Keratinocyte (primary cell): Measurements from ENCODE around the gene HMGA1. TPM values are rescaled to one million over a fixed set of nuclear protein-coding genes. Genes with fewer than 3 reads are reported as not detected.

ENCODE experiments used
- DNase-seq: peaks from one replicate; pipeline ENCODE4 v3.0.0-alpha.2; 2011; ENCODE audit warnings: low read depth, missing footprints, low spot score
- FAIRE-seq: peaks from 2 replicates; lab custom pipeline; 2011; peaks lifted over from hg19 to GRCh38; lab: Jason Lieb, UNC
- H2AFZ ChIP-seq: 2 replicates; pipeline ENCODE4 v1.6.0; 2012; ENCODE audit warnings: low read length, control low read depth, inconsistent platforms; ENCODE audit not compliant: control insufficient read depth
- H3K27ac ChIP-seq: 2 replicates; pipeline ENCODE4 v1.5.1; 2011; ENCODE audit warnings: low read length; ENCODE audit not compliant: control insufficient read depth, insufficient read depth
- H3K27me3 ChIP-seq: 3 replicates; pipeline ENCODE4 v1.6.0; 2011; ENCODE audit warnings: low read length; ENCODE audit not compliant: control insufficient read depth, insufficient read depth; ENCODE audit errors: extremely low read depth
- H3K36me3 ChIP-seq, 2 experiments: 2 replicates in 1 of 2; 3 replicates in 1 of 2; pipeline ENCODE4 v1.5.1; 2011; ENCODE audit warnings: low read length in 2 of 2, mild to moderate bottlenecking in 1 of 2; ENCODE audit not compliant: control insufficient read depth in 2 of 2, insufficient read depth in 2 of 2; ENCODE audit errors: extremely low read depth in 1 of 2
- H3K4me1 ChIP-seq: 3 replicates; pipeline ENCODE4 v1.5.1; 2011; ENCODE audit warnings: low read length; ENCODE audit not compliant: control insufficient read depth, insufficient read depth; ENCODE audit errors: extremely low read depth
- H3K4me2 ChIP-seq: 3 replicates; pipeline ENCODE4 v1.6.0; 2011; ENCODE audit warnings: low read depth, low read length; ENCODE audit not compliant: control insufficient read depth, insufficient read depth; ENCODE audit errors: extremely low read depth
- H3K4me3 ChIP-seq, 3 experiments: fragments of 200-600 bp in 1 of 3; sonication (generic) in 1 of 3; 2 replicates in 2 of 3; 3 replicates in 1 of 3; pipeline ENCODE4 v1.5.1; 2011 to 2016; ENCODE audit warnings: low read length in 3 of 3, mild to moderate bottlenecking in 3 of 3, control low read depth in 2 of 3, inconsistent platforms in 1 of 3, low read depth in 1 of 3, mixed read lengths in 1 of 3, mixed run types in 1 of 3, moderate library complexity in 1 of 3; ENCODE audit not compliant: control insufficient read depth in 2 of 3, insufficient read depth in 2 of 3; ENCODE audit errors: extremely low read depth in 1 of 3
- H3K79me2 ChIP-seq: 2 replicates; pipeline ENCODE4 v1.6.0; 2012; ENCODE audit warnings: low read length; ENCODE audit not compliant: control insufficient read depth, insufficient read depth
- H3K9ac ChIP-seq: 3 replicates; pipeline ENCODE4 v1.6.0; 2011; ENCODE audit warnings: low read length; ENCODE audit not compliant: control insufficient read depth, insufficient read depth; ENCODE audit errors: extremely low read depth
- H3K9me1 ChIP-seq: 3 replicates; pipeline ENCODE4 v1.6.0; 2011; ENCODE audit warnings: low read length; ENCODE audit not compliant: control insufficient read depth, insufficient read depth; ENCODE audit errors: extremely low read depth
- H3K9me3 ChIP-seq: 2 replicates; pipeline ENCODE4 v1.5.1; 2012; ENCODE audit warnings: low read depth, low read length; ENCODE audit not compliant: control insufficient read depth
- H4K20me1 ChIP-seq: 3 replicates; pipeline ENCODE4 v1.6.0; 2011; ENCODE audit warnings: low read length; ENCODE audit not compliant: control insufficient read depth, insufficient read depth; ENCODE audit errors: extremely low read depth
- EZH2 ChIP-seq: IDR thresholded peaks from one replicate; pipeline ENCODE4 v1.6.1; 2012; ENCODE audit warnings: inconsistent platforms, mild to moderate bottlenecking, low read length, moderate library complexity
- dilution Hi-C: fragments of 300-500 bp; cut with MboI; formaldehyde crosslinking; loops from one replicate; pipeline ENCODE4 v1.7.0; 2020; ENCODE audit warnings: low sequenced_read_pairs; ENCODE audit not compliant: extremely low pct_ligation_motif_present
- polyA plus RNA-seq, 5 experiments: library from polyadenylated mRNA; depleted of rRNA in 3 of 5; stranded (reverse) in 3 of 5; stranded (forward) in 1 of 5; unstranded in 1 of 5; fragments of >200 nt; gene quantifications; 1 replicate in 1 of 5; 2 replicates in 3 of 5; 3 replicates in 1 of 5; pipeline versions ENCODE4 v1.2.1 to v1.2.3, GENCODE V29; 2011 to 2012; ENCODE audit warnings: missing spikeins in 2 of 5, low read depth in 1 of 5, low replicate concordance in 1 of 5
- TF ChIP-seq, protein P1 (sequence below), 3 experiments: IDR thresholded peaks in 1 of 3; conservative IDR thresholded peaks in 1 of 3; optimal IDR thresholded peaks in 1 of 3; 2 replicates in 2 of 3; 3 replicates in 1 of 3; pipeline versions ENCODE3 to v1.5.1; 2011; ENCODE audit warnings: low read length in 3 of 3, mild to moderate bottlenecking in 3 of 3, moderate library complexity in 2 of 3, control low read depth in 1 of 3, inconsistent platforms in 1 of 3; ENCODE audit not compliant: insufficient read depth in 2 of 3; ENCODE audit errors: extremely low read depth in 1 of 3

HMGA1 gene
- polyA plus RNA-seq, 1 donor (not counting 4 experiments of a cell fraction or from before 2014, with no cell fraction given) = 160 TPM

DNA sequence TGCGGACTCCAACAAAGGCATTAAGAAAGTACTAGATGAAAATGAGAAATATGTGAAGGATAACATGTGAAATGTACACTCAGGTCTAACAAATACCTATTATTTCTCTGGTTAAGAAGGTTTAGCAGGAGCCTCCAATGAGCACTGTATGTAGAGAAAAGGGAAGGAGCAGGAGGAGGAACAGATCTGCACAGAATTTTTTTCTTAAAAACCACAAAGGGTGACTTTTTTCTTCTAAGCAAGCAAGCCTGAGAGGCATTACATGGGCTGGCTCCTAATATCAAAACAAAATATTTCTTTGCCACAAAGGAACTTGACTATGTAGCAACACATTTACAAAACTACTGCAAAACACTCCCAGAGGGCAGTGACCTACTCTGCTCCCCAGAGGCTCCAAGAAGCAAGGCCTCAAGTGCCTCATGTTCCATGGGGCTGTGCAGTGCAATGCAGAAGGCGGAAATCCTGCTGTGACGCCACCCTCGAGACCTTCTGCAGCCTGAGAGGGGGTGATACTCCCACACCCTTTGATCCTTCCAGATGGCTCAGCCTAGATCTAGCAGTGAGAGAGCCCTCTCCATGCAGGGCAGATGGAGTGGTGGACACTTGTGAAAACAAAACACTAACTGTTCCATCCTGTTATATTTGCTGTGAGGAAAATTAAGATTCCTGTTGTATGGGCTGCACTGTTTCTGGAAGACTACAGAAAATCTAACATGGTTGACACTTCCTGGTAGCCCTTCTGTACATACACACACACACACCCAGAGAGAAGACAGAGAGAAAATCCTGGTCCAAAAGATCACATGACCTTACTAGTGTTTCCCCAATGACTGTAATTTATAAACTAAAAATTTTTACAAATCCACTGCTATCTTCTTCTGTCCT is 48.1 kb downstream of the HMGA1 start:
- no peaks in the 10 kb centered on the region for H3K9me3 ChIP-seq
- no peak for FAIRE-seq
- H3K4me1 ChIP-seq = no peaks in the 10 kb centered on the region
- H3K27ac ChIP-seq = no peak overlapping the region
- no peaks in the 10 kb centered on the region for H3K79me2 ChIP-seq
- no peak for TF ChIP-seq EZH2
- TF ChIP-seq, protein P1, sequence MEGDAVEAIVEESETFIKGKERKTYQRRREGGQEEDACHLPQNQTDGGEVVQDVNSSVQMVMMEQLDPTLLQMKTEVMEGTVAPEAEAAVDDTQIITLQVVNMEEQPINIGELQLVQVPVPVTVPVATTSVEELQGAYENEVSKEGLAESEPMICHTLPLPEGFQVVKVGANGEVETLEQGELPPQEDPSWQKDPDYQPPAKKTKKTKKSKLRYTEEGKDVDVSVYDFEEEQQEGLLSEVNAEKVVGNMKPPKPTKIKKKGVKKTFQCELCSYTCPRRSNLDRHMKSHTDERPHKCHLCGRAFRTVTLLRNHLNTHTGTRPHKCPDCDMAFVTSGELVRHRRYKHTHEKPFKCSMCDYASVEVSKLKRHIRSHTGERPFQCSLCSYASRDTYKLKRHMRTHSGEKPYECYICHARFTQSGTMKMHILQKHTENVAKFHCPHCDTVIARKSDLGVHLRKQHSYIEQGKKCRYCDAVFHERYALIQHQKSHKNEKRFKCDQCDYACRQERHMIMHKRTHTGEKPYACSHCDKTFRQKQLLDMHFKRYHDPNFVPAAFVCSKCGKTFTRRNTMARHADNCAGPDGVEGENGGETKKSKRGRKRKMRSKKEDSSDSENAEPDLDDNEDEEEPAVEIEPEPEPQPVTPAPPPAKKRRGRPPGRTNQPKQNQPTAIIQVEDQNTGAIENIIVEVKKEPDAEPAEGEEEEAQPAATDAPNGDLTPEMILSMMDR (optimal IDR thresholded peaks at IDR 0.05 in 1 of 3, IDR thresholded peaks at IDR 0.05 in 1 of 3, conservative IDR thresholded peaks at IDR 0.05 in 1 of 3; ENCODE audit: extremely low read depth in 1 of 3, insufficient read depth in 2 of 3, low read length in 3 of 3) = no peak
- no peaks in the 10 kb centered on the region for H3K9me1 ChIP-seq
- no peak overlapping the region for H3K4me2 ChIP-seq
- H4K20me1 ChIP-seq = no peaks in the 10 kb centered on the region
- no peak overlapping the region for H3K4me3 ChIP-seq
- H3K36me3 ChIP-seq = peaks cover 8 to 12% of the 10 kb centered on the region in 2 experiments
- DNase-seq = no peak
- no peaks in the 10 kb centered on the region for H3K27me3 ChIP-seq
- H2AFZ ChIP-seq = no peak overlapping the region
- H3K9ac ChIP-seq = no peak overlapping the region
- dilution Hi-C loops = no loop called here

GRCh38 chr6:34285448-34286164 is 48.9 kb downstream of the HMGA1 start:
- dilution Hi-C loops = no loop called here
- FAIRE-seq = no peak

More at GRCh38 chr6:34285448-34286164, 48.9 kb downstream of the HMGA1 start:
- Histone ChIP-seq H3K4me1 (no peaks in the 10 kb centered on the region), H4K20me1 (no peaks in the 10 kb centered on the region), H3K4me2 (no peak overlapping the region), H3K9me3 (no peaks in the 10 kb centered on the region), H3K79me2 (no peaks in the 10 kb centered on the region), H2AFZ (no peak overlapping the region), H3K4me3 (no peak overlapping the region), H3K27ac (no peak overlapping the region), H3K9me1 (no peaks in the 10 kb centered on the region), H3K27me3 (no peaks in the 10 kb centered on the region), H3K36me3 (peaks cover 8 to 12% of the 10 kb centered on the region in 2 experiments), H3K9ac (no peak overlapping the region)
- TF ChIP-seq, protein P1 (optimal IDR thresholded peaks at IDR 0.05 in 1 of 3, IDR thresholded peaks at IDR 0.05 in 1 of 3, conservative IDR thresholded peaks at IDR 0.05 in 1 of 3; ENCODE audit: extremely low read depth in 1 of 3, insufficient read depth in 2 of 3, low read length in 3 of 3) = no peak
- DNase-seq = no peak
